ENCODE measurements around the gene PLEKHG3. TPM values are rescaled to one million over a fixed set of nuclear protein-coding genes. Genes with fewer than 3 reads are reported as not detected.
"Not testable (repeated sequence)": the region's sequence is repeated elsewhere in the genome, so short reads cannot be mapped to it uniquely, and the experiment has no call there.

Gene PLEKHG3
- total and polyA plus RNA-seq, 3 donors from 2014 or later: 20.1 to 21.6 (median 20.6) TPM

GRCh38 chr14:64688811-64689281, 15.4 kb upstream of the PLEKHG3 start:
- no peaks in the 10 kb centered on the region for H3K36me3 ChIP-seq (ENCODE audit: low read depth, missing control alignments)
- H3K9me3 ChIP-seq: no peaks in the 10 kb centered on the region
- 91 to 93% methylated on average over 5 to 7 of the region's 7 CpGs for WGBS, 2 donors
- no peaks in the 10 kb centered on the region for H3K27me3 ChIP-seq
- H3K4me3 ChIP-seq: no peak overlapping the region
- DNase-seq: no peak
- intact Hi-C loops (cut with DNase I; ENCODE audit: low total_unique reads): no loop called here
- TF ChIP-seq CTCF (IDR thresholded peaks at IDR 0.05) (no peak), POLR2A (IDR thresholded peaks at IDR 0.05) (no peak)
- H3K4me1 ChIP-seq: peaks cover 4% of the 10 kb centered on the region
- H3K27ac ChIP-seq: no peak overlapping the region

GRCh38 chr14:64689289-64689688, 14.9 kb upstream of the PLEKHG3 start:
- Histone ChIP-seq H3K36me3 (ENCODE audit: low read depth, missing control alignments) (no peaks in the 10 kb centered on the region), H3K27ac (no peak overlapping the region), H3K4me3 (no peak overlapping the region), H3K9me3 (no peaks in the 10 kb centered on the region), H3K27me3 (no peaks in the 10 kb centered on the region), H3K4me1 (peaks cover 4% of the 10 kb centered on the region)
- 78 to 83% methylated on average over 3 of the region's 3 CpGs for WGBS, 2 donors
- DNase-seq: no peak
- intact Hi-C loops (cut with DNase I; ENCODE audit: low total_unique reads): no loop called here
- TF ChIP-seq CTCF (IDR thresholded peaks at IDR 0.05): no peak
- no peak for TF ChIP-seq POLR2A (IDR thresholded peaks at IDR 0.05)

- intact Hi-C loops (cut with DNase I; ENCODE audit: low total_unique reads); H3K4me1 ChIP-seq; H3K36me3 ChIP-seq (ENCODE audit: low read depth, missing control alignments); H3K27ac ChIP-seq; H3K27me3 ChIP-seq; H3K4me3 ChIP-seq; DNase-seq; H3K9me3 ChIP-seq: not testable (repeated sequence)
- 89 to 96% methylated on average over 6 of the region's 6 CpGs for WGBS, 2 donors
Observed at GRCh38 chr14:64690607-64691006, 13.6 kb upstream of the PLEKHG3 start.

- no peak for TF ChIP-seq CTCF (IDR thresholded peaks at IDR 0.05)
- TF ChIP-seq POLR2A (IDR thresholded peaks at IDR 0.05): no peak
- Histone ChIP-seq H3K4me3 (no peak overlapping the region), H3K9me3 (no peaks in the 10 kb centered on the region), H3K36me3 (ENCODE audit: low read depth, missing control alignments) (no peaks in the 10 kb centered on the region), H3K27ac (no peak overlapping the region), H3K27me3 (no peaks in the 10 kb centered on the region), H3K4me1 (no peaks in the 10 kb centered on the region)
- no peak for DNase-seq
- intact Hi-C loops (cut with DNase I; ENCODE audit: low total_unique reads): no loop called here
- WGBS, 2 donors: 68 to 82% methylated on average over 2 of the region's 2 CpGs
Observed at GRCh38 chr14:64691376-64691775, 12.8 kb upstream of the PLEKHG3 start.

- H3K4me1 ChIP-seq: no peaks in the 10 kb centered on the region
- H3K27me3 ChIP-seq: no peaks in the 10 kb centered on the region
- intact Hi-C loops (cut with DNase I; ENCODE audit: low total_unique reads): no loop called here
- H3K9me3 ChIP-seq: no peaks in the 10 kb centered on the region
- H3K27ac ChIP-seq: no peak overlapping the region
- DNase-seq: no peak
- WGBS, 2 donors: 92 to 94% methylated on average over 5 of the region's 5 CpGs
- H3K4me3 ChIP-seq: no peak overlapping the region
- no peaks in the 10 kb centered on the region for H3K36me3 ChIP-seq (ENCODE audit: low read depth, missing control alignments)
- no peak for TF ChIP-seq POLR2A (IDR thresholded peaks at IDR 0.05)
- TF ChIP-seq CTCF (IDR thresholded peaks at IDR 0.05): no peak
Observed at GRCh38 chr14:64692189-64692985, 11.8 kb upstream of the PLEKHG3 start.
